Measurements from ENCODE around the gene PBX2.

DNA sequence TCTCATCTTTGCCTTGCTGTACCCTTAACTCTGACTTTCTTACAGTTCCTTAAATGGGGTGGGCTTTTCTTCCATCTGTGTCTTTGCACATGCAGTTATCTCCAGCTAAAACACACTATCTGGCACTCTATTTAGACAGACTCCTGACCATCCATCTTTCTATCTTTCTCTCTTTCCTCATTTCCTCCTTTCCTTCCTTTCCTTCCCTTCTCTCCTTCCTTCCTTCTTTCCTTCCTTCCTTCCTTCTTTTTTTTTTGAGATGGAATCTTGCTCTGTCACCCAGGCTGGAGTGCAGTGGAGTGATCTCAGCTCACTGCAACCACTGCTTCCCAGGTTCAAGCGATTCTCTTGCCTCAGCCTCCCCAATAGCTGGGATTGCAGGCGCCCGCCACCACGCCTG, 25.6 kb upstream of the PBX2 start:
- TF ChIP-seq, protein P1, sequence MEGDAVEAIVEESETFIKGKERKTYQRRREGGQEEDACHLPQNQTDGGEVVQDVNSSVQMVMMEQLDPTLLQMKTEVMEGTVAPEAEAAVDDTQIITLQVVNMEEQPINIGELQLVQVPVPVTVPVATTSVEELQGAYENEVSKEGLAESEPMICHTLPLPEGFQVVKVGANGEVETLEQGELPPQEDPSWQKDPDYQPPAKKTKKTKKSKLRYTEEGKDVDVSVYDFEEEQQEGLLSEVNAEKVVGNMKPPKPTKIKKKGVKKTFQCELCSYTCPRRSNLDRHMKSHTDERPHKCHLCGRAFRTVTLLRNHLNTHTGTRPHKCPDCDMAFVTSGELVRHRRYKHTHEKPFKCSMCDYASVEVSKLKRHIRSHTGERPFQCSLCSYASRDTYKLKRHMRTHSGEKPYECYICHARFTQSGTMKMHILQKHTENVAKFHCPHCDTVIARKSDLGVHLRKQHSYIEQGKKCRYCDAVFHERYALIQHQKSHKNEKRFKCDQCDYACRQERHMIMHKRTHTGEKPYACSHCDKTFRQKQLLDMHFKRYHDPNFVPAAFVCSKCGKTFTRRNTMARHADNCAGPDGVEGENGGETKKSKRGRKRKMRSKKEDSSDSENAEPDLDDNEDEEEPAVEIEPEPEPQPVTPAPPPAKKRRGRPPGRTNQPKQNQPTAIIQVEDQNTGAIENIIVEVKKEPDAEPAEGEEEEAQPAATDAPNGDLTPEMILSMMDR (IDR thresholded peaks at IDR 0.05): no peak
- TF ChIP-seq POLR2AphosphoS5 (IDR thresholded peaks at IDR 0.05): no peak
- TF ChIP-seq EP300 (IDR thresholded peaks at IDR 0.05): no peak
- no peak for TF ChIP-seq POLR2A (IDR thresholded peaks at IDR 0.05; ENCODE audit: low read depth)
